K562 (cell line): ENCODE results near the gene INPPL1. TPM values are rescaled to one million over a fixed set of nuclear protein-coding genes. Genes with fewer than 3 reads are reported as not detected.

Experiments used
- ATAC-seq: fragments of 200-7000 bp; cut with Tn5 transposase; 3 replicates; pipeline ENCODE4 v1.9.1; 2020; ENCODE audit warnings: moderate library complexity
- BruUV-seq: library from RNA; stranded (reverse); fragments of 400-500 nt; replicated peaks from 2 replicates; lab custom pipeline; 2021; lab: Mats Ljungman, UMichigan
- CTCF ChIA-PET: fragments of 300-600 bp; formaldehyde crosslinking; extraction: SDS; loops from one replicate; lab custom pipeline; 2021; ENCODE audit warnings: low intra/inter-chr PET ratio; lab: Yijun Ruan, JAX
- POLR2A ChIA-PET: fragments of 300-600, 350-650 bp; sonication (Branson Sonifier 250); formaldehyde crosslinking; extraction: SDS; loops from one replicate; lab custom pipeline; 2021; ENCODE audit warnings: antibody characterized with exemption, inconsistent platforms; lab: Yijun Ruan, JAX
- DNase-seq, 4 experiments: peaks; one replicate each; pipeline versions ENCODE4 v3.0.0 to v3.0.0-alpha.2; 2011 to 2018; ENCODE audit warnings: low spot score in 3 of 4, mixed read lengths in 3 of 4; ENCODE audit errors: extremely low read depth in 1 of 4
- FAIRE-seq: peaks from 2 replicates; lab custom pipeline; 2011; peaks lifted over from hg19 to GRCh38; lab: Jason Lieb, UNC
- H2AFZ ChIP-seq: 2 replicates; pipeline ENCODE4 v1.6.0; 2011; ENCODE audit warnings: low read depth, low read length, control low read depth, inconsistent platforms
- H3K27ac ChIP-seq: fragments of 200-600 bp; 3 replicates; pipeline ENCODE4 v1.8.0; 2011; ENCODE audit warnings: low read depth, mild to moderate bottlenecking, control low read depth, inconsistent platforms, low read length, moderate library complexity, mixed read lengths; ENCODE audit errors: extremely low read depth
- H3K27me3 ChIP-seq, 2 experiments: fragments of 300-600 bp in 1 of 2; 2 replicates in 1 of 2; 3 replicates in 1 of 2; pipeline versions ENCODE4 v1.6.0 to v1.8.0; 2011; ENCODE audit warnings: inconsistent platforms in 2 of 2, low read length in 2 of 2, mild to moderate bottlenecking in 1 of 2, mixed read lengths in 1 of 2, moderate library complexity in 1 of 2; ENCODE audit not compliant: control insufficient read depth in 2 of 2, insufficient read depth in 2 of 2
- H3K36me3 ChIP-seq: fragments of 300-600 bp; 3 replicates; pipeline ENCODE4 v1.8.0; 2011; ENCODE audit warnings: mild to moderate bottlenecking, low read length, inconsistent platforms; ENCODE audit not compliant: control insufficient read depth, insufficient read depth
- H3K4me1 ChIP-seq, 2 experiments: fragments of 200-600 bp in 1 of 2; replicated peaks in 1 of 2; 2 replicates in 1 of 2; 3 replicates in 1 of 2; pipeline versions ENCODE4 v1.5.1 to v1.8.0; 2011; ENCODE audit warnings: inconsistent platforms in 2 of 2, low read length in 2 of 2, mild to moderate bottlenecking in 1 of 2, mixed read lengths in 1 of 2, moderate library complexity in 1 of 2; ENCODE audit not compliant: control insufficient read depth in 2 of 2, insufficient read depth in 2 of 2
- H3K4me2 ChIP-seq: 2 replicates; pipeline ENCODE4 v1.6.1; 2011; ENCODE audit warnings: low read length, control low read depth, inconsistent platforms, mixed read lengths; ENCODE audit not compliant: insufficient read depth
- H3K4me3 ChIP-seq: fragments of 200-600 bp; sonication (generic), shearing (Covaris generic); 2 replicates; pipeline ENCODE4 v1.5.1; 2016; ENCODE audit warnings: control low read depth, inconsistent platforms
- H3K79me2 ChIP-seq: fragments of 200-600 bp; 3 replicates; pipeline ENCODE4 v1.8.0; 2011; ENCODE audit warnings: low read length, inconsistent platforms; ENCODE audit not compliant: control insufficient read depth, insufficient read depth
- H3K9ac ChIP-seq, 2 experiments: 2 replicates each; pipeline versions ENCODE4 v1.6.0 to v1.6.1; 2011; ENCODE audit warnings: low read depth in 2 of 2, low read length in 2 of 2, control low read depth in 1 of 2, inconsistent platforms in 1 of 2, mild to moderate bottlenecking in 1 of 2, mixed read lengths in 1 of 2; ENCODE audit not compliant: insufficient read depth in 1 of 2
- H3K9me1 ChIP-seq: one replicate; pipeline ENCODE4 v1.6.0; 2011; ENCODE audit warnings: inconsistent platforms, mild to moderate bottlenecking, low read length, moderate library complexity; ENCODE audit not compliant: control insufficient read depth, insufficient read depth
- H3K9me3 ChIP-seq: replicated peaks from 2 replicates; pipeline ENCODE4 v1.5.1; 2011; ENCODE audit warnings: low read depth, low read length, inconsistent platforms; ENCODE audit not compliant: control insufficient read depth, insufficient read depth
- H4K20me1 ChIP-seq: replicated peaks from 2 replicates; pipeline ENCODE4 v1.6.1; 2011; ENCODE audit warnings: low read length, inconsistent platforms, mixed read lengths; ENCODE audit not compliant: control insufficient read depth, insufficient read depth
- CBFB ChIP-seq: sonication (generic); formaldehyde crosslinking; IDR thresholded peaks from 2 replicates; pipeline ENCODE4 v1.4.0; 2020; ENCODE audit warnings: mild to moderate bottlenecking, missing genetic modification reagents
- GTF2A2 ChIP-seq: IDR thresholded peaks from 2 replicates; pipeline ENCODE4 v1.6.1; 2016; ENCODE audit warnings: mild to moderate bottlenecking, missing genetic modification characterization, missing compliant biosample characterization
- HMG20A ChIP-seq: fragments of 450-650 bp; formaldehyde crosslinking; conservative IDR thresholded peaks from 2 replicates; pipeline ENCODE4 v1.4.0; 2020; ENCODE audit warnings: mild to moderate bottlenecking, mixed read lengths
- MBD1 ChIP-seq: fragments of 250-450 bp; sonication (Bioruptor Pico); IDR thresholded peaks from 2 replicates; pipeline ENCODE4 v1.8.0; 2022; ENCODE audit warnings: inconsistent platforms
- NCOA6 ChIP-seq: fragments of 450-650 bp; IDR thresholded peaks from 2 replicates; pipeline ENCODE4 v1.6.1; 2017; ENCODE audit warnings: mild to moderate bottlenecking
- NR2F6 ChIP-seq: fragments of 450-650 bp; formaldehyde crosslinking; IDR thresholded peaks from 2 replicates; pipeline ENCODE4 v1.4.0; 2020; ENCODE audit warnings: mild to moderate bottlenecking
- NR4A1 ChIP-seq, 2 experiments: fragments of 250-450 bp in 1 of 2; fragments of 450-650 bp in 1 of 2; sonication (Bioruptor Pico) in 1 of 2; IDR thresholded peaks; 2 replicates each; pipeline versions ENCODE4 v1.4.0 to v1.6.1; 2016 to 2020; ENCODE audit warnings: mild to moderate bottlenecking in 2 of 2, missing compliant biosample characterization in 1 of 2, missing genetic modification characterization in 1 of 2, moderate library complexity in 1 of 2
- PATZ1 ChIP-seq: fragments of 250-450 bp; sonication (Bioruptor Pico); IDR thresholded peaks from 2 replicates; pipeline ENCODE4 v1.5.0; 2020; ENCODE audit warnings: mild to moderate bottlenecking, borderline replicate concordance
- RAD21 ChIP-seq, 2 experiments: fragments of 250-450 bp in 1 of 2; fragments of 450-650 bp in 1 of 2; sonication (Bioruptor Pico) in 1 of 2; formaldehyde crosslinking in 1 of 2; IDR thresholded peaks in 1 of 2; conservative IDR thresholded peaks in 1 of 2; 2 replicates each; pipeline versions ENCODE4 v1.4.0 to v1.8.0; 2020 to 2022; ENCODE audit warnings: mild to moderate bottlenecking in 2 of 2, moderate library complexity in 1 of 2
- THAP12 ChIP-seq: fragments of 250-450 bp; sonication (Bioruptor Pico); IDR thresholded peaks from 2 replicates; pipeline ENCODE4 v1.9.0; 2021; ENCODE audit warnings: mild to moderate bottlenecking, inconsistent platforms
- ZNF23 ChIP-seq: fragments of 250-450 bp; sonication (Bioruptor Pico); IDR thresholded peaks from 2 replicates; pipeline ENCODE4 v1.4.0; 2020; ENCODE audit warnings: mild to moderate bottlenecking
- ZNF347 ChIP-seq: fragments of 450-650 bp; formaldehyde crosslinking; IDR thresholded peaks from 2 replicates; pipeline ENCODE4 v1.4.0; 2020; ENCODE audit warnings: low read depth, mild to moderate bottlenecking, moderate library complexity
- ZNF589 ChIP-seq: fragments of 200-800 bp; sonication (Bioruptor generic); IDR thresholded peaks from 2 replicates; pipeline ENCODE4 v1.6.1; 2016; ENCODE audit warnings: low read depth, missing genetic modification characterization, missing compliant biosample characterization
- ZNF695 ChIP-seq: fragments of 450-650 bp; formaldehyde crosslinking; IDR thresholded peaks from 2 replicates; pipeline ENCODE4 v1.4.0; 2020; ENCODE audit warnings: mild to moderate bottlenecking, moderate library complexity
- in situ Hi-C: fragments of 300-500 bp; cut with MboI; formaldehyde crosslinking; loops from 4 replicates; pipeline ENCODE4 v1.15.0; 2018; ENCODE audit warnings: inconsistent platforms, mixed read lengths
- intact Hi-C: fragments of 100-400 bp; cut with micrococcal nuclease; formaldehyde crosslinking; loops from 2 replicates; pipeline ENCODE4 v1.14.2; 2022
- polyA plus RNA-seq, 8 experiments: library from polyadenylated mRNA; depleted of rRNA in 4 of 8; stranded (reverse) in 5 of 8; unstranded in 3 of 8; fragments of >200 nt; fragmentation: Nextera tagmentation in 2 of 8; fragmentation: Illumina TruSeq in 1 of 8; extraction: Ambion mirVana in 2 of 8; extraction: Trizol in 1 of 8; gene quantifications; 2 replicates each; pipeline versions ENCODE4 v1.2.1 to v1.2.3, GENCODE V29; 2011 to 2014; ENCODE audit warnings: inconsistent platforms in 1 of 8, missing spikeins in 1 of 8
- total RNA-seq, 7 experiments: library from RNA; depleted of rRNA in 6 of 7; stranded (reverse); fragments of >200 nt in 6 of 7; fragmentation: Illumina TruSeq in 2 of 7; extraction: Trizol in 2 of 7; gene quantifications; 2 replicates each; pipeline versions ENCODE4 v1.2.1 to v1.2.3, GENCODE V29; 2011 to 2021; ENCODE audit warnings: low replicate concordance in 1 of 7

INPPL1 gene
- total and polyA plus RNA-seq, 9 of the 15 experiments (the other 6 are each of a cell fraction or from before 2014, with no cell fraction given), result 0.55 to 137 (median 61.6) TPM

GRCh38 chr11:72278905-72279304, 54.3 kb downstream of the INPPL1 start:
- DNase-seq (no peak), FAIRE-seq (no peak), ATAC-seq (no peak)
- H3K4me3 ChIP-seq, result no peak overlapping the region
- BruUV-seq, result no TSS peak
- H3K27ac ChIP-seq, result no peak overlapping the region
- H3K9me1 ChIP-seq, result no peaks in the 10 kb centered on the region
- no peak overlapping the region for H3K9ac ChIP-seq
- H3K79me2 ChIP-seq, result no peaks in the 10 kb centered on the region
- peaks cover 7 to 11% of the 10 kb centered on the region in 2 experiments for H3K27me3 ChIP-seq
- ChIA-PET POLR2A (no interaction called here), CTCF (interaction anchor here (0.7 kb wide), 1 partner anchor 344 kb away, joined by 3 read pairs; no protein-coding TSS in a partner anchor)
- H3K36me3 ChIP-seq, result no peaks in the 10 kb centered on the region
- no peaks in the 10 kb centered on the region for H3K9me3 ChIP-seq
- no peak overlapping the region for H3K4me2 ChIP-seq
- TF ChIP-seq ZNF23, result no peak
- no peak for TF ChIP-seq HMG20A (CRISPR knock-in tag)
- no peak for TF ChIP-seq ZNF347 (CRISPR knock-in tag)
- TF ChIP-seq RAD21 (CRISPR knock-in tag; conservative IDR thresholded peaks at IDR 0.05 in 1 of 2, IDR thresholded peaks at IDR 0.05 in 1 of 2), result no peak
- no peak for TF ChIP-seq NR4A1 (CRISPR knock-in tag; IDR thresholded peaks at IDR 0.05)
- TF ChIP-seq NR4A1 (tag; IDR thresholded peaks at IDR 0.05), result no peak
- TF ChIP-seq PATZ1 (CRISPR knock-in tag), result no peak
- no peak for TF ChIP-seq CBFB (CRISPR knock-in tag)
- no peak for TF ChIP-seq ZNF695 (CRISPR knock-in tag)
- TF ChIP-seq MBD1 (CRISPR knock-in tag), result no peak
- TF ChIP-seq NR2F6 (CRISPR knock-in tag), result no peak
- no peak for TF ChIP-seq THAP12 (CRISPR knock-in tag)
- no peak for TF ChIP-seq GTF2A2 (tag)
- TF ChIP-seq ZNF589 (CRISPR knock-in tag), result no peak
- TF ChIP-seq NCOA6, result no peak
- intact Hi-C loops (no loop called here), in situ Hi-C loops (no loop called here)
- no peaks in the 10 kb centered on the region for H4K20me1 ChIP-seq
- H3K4me1 ChIP-seq, result no peaks in the 10 kb centered on the region; a peak in 1 of 5 replicates
- no peak overlapping the region for H2AFZ ChIP-seq
